GM23248 (cell line): ENCODE measurements around the gene COL7A1. TPM values are rescaled to one million over a fixed set of nuclear protein-coding genes. Genes with fewer than 3 reads are reported as not detected.

Source experiments
- DNase-seq: peaks from one replicate; pipeline ENCODE4 v3.0.0-alpha.2; 2015
- H2AFZ ChIP-seq: fragments of 200-600 bp; sonication (generic); 2 replicates; pipeline ENCODE4 v1.6.1; 2016; ENCODE audit warnings: antibody characterized with exemption
- H3F3A ChIP-seq: fragments of 200-600 bp; sonication (generic); 2 replicates; pipeline ENCODE4 v1.6.1; 2016; ENCODE audit warnings: mild to moderate bottlenecking, antibody characterized with exemption, mixed run types; ENCODE audit not compliant: insufficient read depth
- H3K27ac ChIP-seq: fragments of 200-600 bp; sonication (generic); 2 replicates; pipeline ENCODE4 v1.5.1; 2016; ENCODE audit warnings: mild to moderate bottlenecking
- H3K27me3 ChIP-seq: fragments of 200-600 bp; sonication (generic); replicated peaks from 2 replicates; pipeline ENCODE4 v1.6.1; 2016; ENCODE audit warnings: mild to moderate bottlenecking; ENCODE audit not compliant: insufficient read depth
- H3K36me3 ChIP-seq: fragments of 200-600 bp; sonication (generic); 2 replicates; pipeline ENCODE4 v1.6.1; 2016; ENCODE audit warnings: low read depth, mild to moderate bottlenecking
- H3K4me1 ChIP-seq: fragments of 200-600 bp; sonication (generic); 2 replicates; pipeline ENCODE4 v1.6.1; 2016; ENCODE audit warnings: mild to moderate bottlenecking; ENCODE audit not compliant: insufficient read depth
- H3K4me2 ChIP-seq: fragments of 200-600 bp; sonication (generic); one replicate; pipeline ENCODE4 v1.6.1; 2016; ENCODE audit warnings: mild to moderate bottlenecking; ENCODE audit not compliant: unreplicated experiment
- H3K4me3 ChIP-seq: fragments of 200-600 bp; sonication (generic); 2 replicates; pipeline ENCODE4 v1.5.1; 2016; ENCODE audit warnings: mild to moderate bottlenecking
- H3K79me2 ChIP-seq: fragments of 200-600 bp; sonication (generic); 2 replicates; pipeline ENCODE4 v1.6.1; 2016; ENCODE audit warnings: mild to moderate bottlenecking; ENCODE audit not compliant: insufficient read depth
- H3K9ac ChIP-seq: fragments of 200-600 bp; sonication (generic); 2 replicates; pipeline ENCODE4 v1.6.1; 2016; ENCODE audit warnings: mild to moderate bottlenecking
- H3K9me2 ChIP-seq: fragments of 200-600 bp; sonication (generic); 2 replicates; pipeline ENCODE4 v1.6.1; 2016; ENCODE audit warnings: mixed run types, mild to moderate bottlenecking, moderate library complexity; ENCODE audit not compliant: insufficient read depth
- H3K9me3 ChIP-seq: fragments of 200-600 bp; sonication (generic); one replicate; pipeline ENCODE4 v1.6.1; 2017; ENCODE audit warnings: low read depth
- H4K20me1 ChIP-seq: fragments of 200-600 bp; sonication (generic); 2 replicates; pipeline ENCODE4 v1.6.0; 2016; ENCODE audit not compliant: insufficient read depth
- EZH2 ChIP-seq: fragments of 200-600 bp; sonication (generic); IDR thresholded peaks from 2 replicates; pipeline ENCODE4 v1.6.1; 2018; ENCODE audit warnings: antibody characterized with exemption, mild to moderate bottlenecking; ENCODE audit not compliant: insufficient read depth, poor library complexity, severe bottlenecking
- EZH2phosphoT487 ChIP-seq: fragments of 200-600 bp; sonication (generic); IDR thresholded peaks from 2 replicates; pipeline ENCODE4 v1.6.1; 2018; ENCODE audit warnings: antibody characterized with exemption, moderate library complexity, mild to moderate bottlenecking, low read depth; ENCODE audit not compliant: insufficient read depth
- WGBS, 2 experiments: methylation state at CpG; one replicate each; pipeline ENCODE4 v1.1.6; 2015 to 2017; ENCODE audit warnings: low lambda C conversion rate in 2 of 2, low coverage in 1 of 2; ENCODE audit errors: missing lambda C conversion rate in 2 of 2; 5-methylcytosine and 5-hydroxymethylcytosine counted together
- in situ Hi-C: fragments of 300-500 bp; cut with MboI; formaldehyde crosslinking; loops from 2 replicates; pipeline ENCODE4 v1.15.0; 2020
- polyA plus RNA-seq: library from polyadenylated mRNA; unstranded; fragments of >200 nt; fragmentation: Nextera tagmentation; extraction: Ambion mirVana; gene quantifications from 2 replicates; pipeline ENCODE4 v1.2.1, GENCODE V29; 2016
- total RNA-seq: library from RNA; depleted of rRNA; stranded (reverse); fragments of >200 nt; shearing (Covaris generic); gene quantifications from 2 replicates; pipeline ENCODE4 v1.2.3, GENCODE V29; 2014

Gene COL7A1
- total and polyA plus RNA-seq, 2 experiments from 2014 or later = 11.2 to 33.6 TPM

DNA sequence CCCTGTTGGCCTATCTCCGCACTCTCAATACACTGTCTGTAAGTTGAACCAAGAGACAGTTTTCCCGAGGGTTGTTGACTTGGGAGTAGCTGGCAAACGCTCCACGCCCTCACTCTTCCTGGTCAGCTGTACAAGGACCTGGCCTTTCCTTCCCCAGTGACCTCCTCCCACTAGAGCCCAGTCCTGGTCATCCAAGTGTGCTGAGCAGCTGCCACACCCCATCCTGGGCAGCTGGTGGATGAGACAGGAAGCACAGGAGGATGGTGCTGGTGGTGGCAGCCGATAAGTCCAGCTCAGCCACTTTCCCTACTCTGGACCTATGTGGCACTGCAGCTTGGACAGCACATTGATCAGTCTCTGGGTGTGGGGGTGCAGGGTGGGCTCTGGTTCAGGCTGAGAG lies 58.3 kb downstream of the COL7A1 start:
- Histone ChIP-seq H3K4me3 (no peak overlapping the region), H3K4me2 (no peak overlapping the region), H3F3A (no peaks in the 10 kb centered on the region), H3K36me3 (peaks cover 6% of the 10 kb centered on the region; the same call in 1 of the 2 replicates), H2AFZ (no peak overlapping the region), H4K20me1 (no peaks in the 10 kb centered on the region), H3K9me3 (no peaks in the 10 kb centered on the region), H3K9ac (no peak overlapping the region), H3K4me1 (no peaks in the 10 kb centered on the region), H3K79me2 (no peaks in the 10 kb centered on the region), H3K27ac (no peak overlapping the region), H3K9me2 (no peaks in the 10 kb centered on the region), H3K27me3 (no peaks in the 10 kb centered on the region)
- TF ChIP-seq EZH2 = no peak
- TF ChIP-seq EZH2phosphoT487 = no peak
- in situ Hi-C loops = no loop called here
- DNase-seq = no peak
- WGBS, 2 experiments = 90 to 99% methylated on average over 5 of the region's 5 CpGs

DNA sequence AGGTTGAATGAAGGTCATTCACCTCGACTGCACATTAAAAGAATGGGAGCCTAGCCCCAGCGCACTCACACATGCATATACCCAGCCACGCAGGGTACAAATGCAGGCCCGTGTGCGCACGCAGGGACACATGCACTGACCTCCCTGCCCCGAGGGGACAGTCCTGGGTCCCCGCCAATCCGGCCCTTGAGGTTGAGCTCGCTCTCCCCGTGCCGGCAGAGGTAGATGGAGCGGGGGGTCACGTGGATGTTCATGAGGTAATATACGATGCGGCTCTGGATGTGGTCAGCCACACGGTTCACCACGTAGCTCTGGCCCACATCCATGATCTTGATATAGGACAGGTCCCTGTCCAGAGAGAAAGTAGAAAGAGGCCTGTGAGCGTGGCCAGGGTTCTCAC lies 59.0 kb downstream of the COL7A1 start:
- H3F3A ChIP-seq = no peaks in the 10 kb centered on the region
- H3K36me3 ChIP-seq = peaks cover 6% of the 10 kb centered on the region; the same call in 1 of the 2 replicates
- TF ChIP-seq EZH2 (no peak), EZH2phosphoT487 (no peak)
- H3K4me2 ChIP-seq = no peak overlapping the region
- no peak overlapping the region for H2AFZ ChIP-seq
- DNase-seq = no peak
- H3K9me2 ChIP-seq = no peaks in the 10 kb centered on the region
- H3K4me3 ChIP-seq = no peak overlapping the region
- WGBS, 2 experiments = 91 to 92% methylated on average over 19 of the region's 19 CpGs
- H3K79me2 ChIP-seq = no peaks in the 10 kb centered on the region
- in situ Hi-C loops = no loop called here
- H3K27ac ChIP-seq = no peak overlapping the region
- H3K9ac ChIP-seq = no peak overlapping the region
- H3K4me1 ChIP-seq = no peaks in the 10 kb centered on the region
- H3K9me3 ChIP-seq = no peaks in the 10 kb centered on the region
- H4K20me1 ChIP-seq = no peaks in the 10 kb centered on the region
- no peaks in the 10 kb centered on the region for H3K27me3 ChIP-seq

DNA sequence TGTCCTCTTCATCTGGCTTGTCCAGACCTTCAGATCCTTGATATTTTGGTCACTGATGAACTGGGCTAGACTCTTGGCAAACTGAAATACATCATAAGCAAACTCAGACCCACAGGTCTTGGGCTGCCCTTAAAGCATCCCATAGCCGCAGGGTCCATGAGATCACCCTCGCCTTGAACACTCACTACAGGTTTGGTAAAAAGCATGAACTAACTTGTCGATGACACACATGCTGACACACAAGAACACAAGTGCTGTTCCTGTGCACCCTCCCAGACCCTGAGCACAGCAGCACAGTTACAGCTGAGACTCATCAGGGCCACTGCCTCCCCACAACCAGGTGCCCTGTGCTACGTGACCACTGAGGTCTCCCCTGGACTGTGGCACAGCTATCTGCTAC lies 59.6 kb downstream of the COL7A1 start:
- H3K4me3 ChIP-seq = no peak overlapping the region
- H3K27ac ChIP-seq = no peak overlapping the region
- H3K79me2 ChIP-seq = no peaks in the 10 kb centered on the region
- no peaks in the 10 kb centered on the region for H3K9me3 ChIP-seq
- peaks cover 6% of the 10 kb centered on the region; the same call in 1 of the 2 replicates for H3K36me3 ChIP-seq
- no peaks in the 10 kb centered on the region for H3K9me2 ChIP-seq
- no peak overlapping the region for H3K9ac ChIP-seq
- 97 to 100% methylated on average over 4 of the region's 4 CpGs for WGBS, 2 experiments
- H2AFZ ChIP-seq = no peak overlapping the region
- in situ Hi-C loops = no loop called here
- no peak for DNase-seq
- TF ChIP-seq EZH2 (no peak), EZH2phosphoT487 (no peak)
- no peaks in the 10 kb centered on the region for H4K20me1 ChIP-seq
- H3K27me3 ChIP-seq = no peaks in the 10 kb centered on the region
- H3K4me1 ChIP-seq = no peaks in the 10 kb centered on the region
- H3K4me2 ChIP-seq = no peak overlapping the region
- H3F3A ChIP-seq = no peaks in the 10 kb centered on the region

DNA sequence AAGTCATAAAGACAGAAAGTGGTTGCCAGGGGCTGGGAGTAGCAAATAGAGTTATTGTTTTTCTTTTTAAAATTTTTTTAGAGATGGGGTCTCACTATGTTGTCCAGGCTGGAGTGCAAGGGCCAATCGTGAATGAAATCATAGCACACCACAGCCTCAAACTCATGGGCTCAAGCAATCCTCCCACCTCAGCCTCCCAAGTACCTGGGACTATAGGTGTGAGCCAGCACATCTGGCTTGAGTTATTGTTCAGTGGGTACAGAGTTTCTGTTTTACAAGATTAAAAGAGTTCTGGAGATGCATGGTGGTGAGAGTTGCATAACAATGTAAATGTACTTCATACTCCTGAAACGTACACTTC lies 62.2 kb downstream of the COL7A1 start:
- no peaks in the 10 kb centered on the region for H3K79me2 ChIP-seq
- WGBS, 2 experiments = 86 to 97% methylated on average over 2 of the region's 2 CpGs
- no peaks in the 10 kb centered on the region for H4K20me1 ChIP-seq
- H3F3A ChIP-seq = no peaks in the 10 kb centered on the region
- H3K4me3 ChIP-seq = no peak overlapping the region
- H3K36me3 ChIP-seq = peaks cover 15% of the 10 kb centered on the region; the same call in 1 of the 2 replicates
- no peaks in the 10 kb centered on the region for H3K4me1 ChIP-seq
- H3K9me3 ChIP-seq = no peaks in the 10 kb centered on the region
- no peak overlapping the region for H3K4me2 ChIP-seq
- H3K9me2 ChIP-seq = no peaks in the 10 kb centered on the region
- H3K27me3 ChIP-seq = no peaks in the 10 kb centered on the region
- DNase-seq = no peak
- H3K9ac ChIP-seq = no peak overlapping the region
- H2AFZ ChIP-seq = no peak overlapping the region
- in situ Hi-C loops = no loop called here
- no peak for TF ChIP-seq EZH2
- TF ChIP-seq EZH2phosphoT487 = no peak
- H3K27ac ChIP-seq = no peak overlapping the region
